Measurements from ENCODE around the gene NEK6. TPM values are rescaled to one million over a fixed set of nuclear protein-coding genes. Genes with fewer than 3 reads are reported as not detected.

NEK6 gene
- 1 to 10 TPM; 3.1 to 5.4 TPM for total RNA-seq

DNA sequence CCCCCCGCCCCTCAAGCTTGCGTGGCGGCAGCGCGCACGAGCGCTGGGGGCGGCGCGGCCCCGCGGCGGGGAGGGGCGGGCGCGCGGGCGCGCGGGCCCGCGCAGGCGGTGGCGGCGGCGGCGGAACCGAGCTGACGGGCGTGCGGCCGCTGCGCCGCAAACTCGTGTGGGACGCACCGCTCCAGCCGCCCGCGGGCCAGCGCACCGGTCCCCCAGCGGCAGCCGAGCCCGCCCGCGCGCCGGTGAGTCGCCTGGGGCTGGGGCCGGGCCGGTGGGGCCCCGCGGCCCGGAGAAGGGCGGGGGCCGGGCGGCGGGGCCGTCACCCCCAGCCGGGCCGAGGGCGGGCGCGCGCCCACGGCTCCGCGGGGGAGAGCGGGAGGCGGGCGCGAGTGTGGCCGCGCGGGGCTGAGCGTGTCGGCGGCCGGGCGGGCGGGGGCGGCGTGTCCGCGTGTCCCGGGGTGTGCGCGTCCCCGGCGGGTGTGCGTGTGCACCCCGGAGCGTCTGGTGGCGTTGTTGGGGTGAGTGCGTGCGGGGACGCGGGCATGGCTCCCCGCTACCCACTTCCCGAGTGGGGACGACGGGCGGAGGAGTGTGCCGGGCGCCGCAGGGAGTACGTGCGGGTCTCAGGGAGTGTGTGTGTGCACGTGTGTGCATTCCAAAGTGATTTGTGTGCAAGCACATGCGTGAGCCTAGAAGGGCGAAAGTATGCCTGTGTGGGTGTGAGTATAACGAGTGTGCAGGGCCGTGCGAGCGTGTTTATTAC lies at the start of gene NEK6:
Gene NEK6, plus strand, starts transcription at position 106 of the 763 bp plus-strand sequence. CDS start 44,016 bp downstream, outside the sequence.
- DNase-seq (ENCODE audit: low spot score in 2 of 2), result peak in 1 of 2 donors; percentile 19
- Mint-ChIP-seq H3K27ac (peak within 1 kb of the TSS; percentile 17 to 50), H3K9me3 (no peaks in the 10 kb centered on the region)

GRCh38 chr9:124208571-124208970 lies 49.2 kb upstream of the NEK6 start:
- DNase-seq (ENCODE audit: low spot score in 2 of 2), result peak in 1 of 2 donors; percentile 14
- H3K27ac Mint-ChIP-seq, result peak overlapping the region in 1 of 2 donors; percentile 29
- H3K36me3 Mint-ChIP-seq, result no peaks in the 10 kb centered on the region
- peaks cover 0 to 4% of the 10 kb centered on the region in 2 donors for H3K9me3 Mint-ChIP-seq
- peak; percentile 40 to 76 for ATAC-seq

More for the DNA sequence above, at the start of gene NEK6:
- peaks cover 15 to 16% of the 10 kb centered on the region in 2 donors for H3K36me3 Mint-ChIP-seq
- ATAC-seq, result peak in 1 of 2 donors; percentile 36

GRCh38 chr9:124209279-124209678 lies 48.5 kb upstream of the NEK6 start:
- Mint-ChIP-seq H3K9me3 (peaks cover 0 to 4% of the 10 kb centered on the region in 2 donors), H3K27ac (peak overlapping the region in 1 of 2 donors; percentile 29), H3K36me3 (no peaks in the 10 kb centered on the region)
- DNase-seq (ENCODE audit: low spot score in 2 of 2), result peak in 1 of 2 donors; percentile 48
- no peak for ATAC-seq

DNA sequence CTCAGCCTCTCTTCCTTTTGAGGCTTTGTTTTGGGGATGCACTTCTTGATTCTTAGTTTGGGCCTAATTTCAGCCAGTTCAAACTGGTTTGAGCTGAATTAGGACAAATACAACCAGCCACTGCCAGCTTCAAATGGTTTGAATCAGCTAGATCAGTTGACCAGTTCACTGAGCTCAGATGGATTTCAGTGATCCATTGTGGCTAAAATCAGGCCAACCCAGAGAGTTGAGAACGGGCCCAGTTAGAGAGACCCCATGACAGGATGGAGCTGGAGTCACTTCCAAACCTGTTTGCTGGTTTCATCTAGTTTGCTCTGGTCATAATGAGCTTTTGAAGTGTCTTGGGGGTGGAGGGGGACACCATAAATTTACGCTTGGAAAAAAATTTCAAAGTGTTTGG lies 48.0 kb upstream of the NEK6 start:
- H3K36me3 Mint-ChIP-seq, result no peaks in the 10 kb centered on the region
- no peak for ATAC-seq

DNA sequence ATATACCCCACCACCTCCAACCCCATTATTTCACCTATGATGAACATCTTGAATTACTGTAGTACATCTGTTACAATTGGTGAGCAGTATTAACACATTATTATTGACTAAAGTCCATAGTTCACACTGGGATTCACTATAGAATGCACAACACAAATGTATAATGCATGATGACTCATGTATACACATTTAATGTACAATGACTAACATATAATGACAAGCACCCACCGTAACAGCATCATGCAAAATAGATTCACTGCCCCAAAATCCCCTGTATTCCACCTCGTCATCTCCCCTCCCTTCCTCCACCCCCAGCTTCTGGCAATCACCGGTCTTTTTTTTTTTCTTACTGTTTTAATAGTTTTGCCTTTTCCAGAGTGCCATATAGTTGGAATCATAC lies 47.1 kb upstream of the NEK6 start:
- H3K36me3 Mint-ChIP-seq, result no peaks in the 10 kb centered on the region
- H3K9me3 Mint-ChIP-seq, result peaks cover 0 to 4% of the 10 kb centered on the region in 2 donors
- H3K27ac Mint-ChIP-seq, result no peak overlapping the region
- DNase-seq (ENCODE audit: low spot score in 2 of 2) (peak in 1 of 2 donors; percentile 18), ATAC-seq (peak; percentile 88 to 97)

More for the DNA sequence above, 48.0 kb upstream of the NEK6 start:
- no peak for DNase-seq (ENCODE audit: low spot score in 2 of 2)
- Mint-ChIP-seq H3K9me3 (peaks cover 0 to 4% of the 10 kb centered on the region in 2 donors), H3K27ac (no peak overlapping the region)

GRCh38 chr9:124212381-124213050 lies 45.2 kb upstream of the NEK6 start:
- no peaks in the 10 kb centered on the region for H3K36me3 Mint-ChIP-seq
- no peak overlapping the region for H3K27ac Mint-ChIP-seq
- ATAC-seq (no peak), DNase-seq (ENCODE audit: low spot score in 2 of 2) (no peak)
- peaks cover 0 to 4% of the 10 kb centered on the region in 2 donors for H3K9me3 Mint-ChIP-seq

DNA sequence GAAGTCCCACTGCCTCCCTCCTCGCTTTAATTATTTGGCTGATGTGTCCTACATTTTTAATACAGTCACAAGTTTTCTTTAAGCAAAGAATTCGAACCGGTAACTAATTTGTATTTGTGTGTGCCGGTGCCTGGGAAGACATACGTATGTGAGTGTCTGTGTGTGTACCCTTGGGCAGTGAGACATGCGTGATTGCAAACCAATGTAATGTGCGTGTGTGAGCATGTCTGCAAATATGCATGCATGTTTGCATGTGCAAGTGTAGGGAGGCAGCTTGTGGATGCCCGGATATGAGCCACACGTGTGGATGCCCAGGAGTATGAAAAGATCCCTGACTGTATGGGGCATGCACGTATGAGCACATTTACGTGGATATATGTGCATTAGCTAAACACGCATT lies 44.4 kb upstream of the NEK6 start:
- ATAC-seq, result no peak
- DNase-seq (ENCODE audit: low spot score in 2 of 2), result no peak
- Mint-ChIP-seq H3K36me3 (no peaks in the 10 kb centered on the region), H3K27ac (no peak overlapping the region), H3K9me3 (peaks cover 0 to 4% of the 10 kb centered on the region in 2 donors)

GRCh38 chr9:124214116-124214515 lies 43.6 kb upstream of the NEK6 start:
- DNase-seq (ENCODE audit: low spot score in 2 of 2) (no peak), ATAC-seq (no peak)
- Mint-ChIP-seq H3K9me3 (no peaks in the 10 kb centered on the region), H3K36me3 (no peaks in the 10 kb centered on the region), H3K27ac (no peak overlapping the region)

DNA sequence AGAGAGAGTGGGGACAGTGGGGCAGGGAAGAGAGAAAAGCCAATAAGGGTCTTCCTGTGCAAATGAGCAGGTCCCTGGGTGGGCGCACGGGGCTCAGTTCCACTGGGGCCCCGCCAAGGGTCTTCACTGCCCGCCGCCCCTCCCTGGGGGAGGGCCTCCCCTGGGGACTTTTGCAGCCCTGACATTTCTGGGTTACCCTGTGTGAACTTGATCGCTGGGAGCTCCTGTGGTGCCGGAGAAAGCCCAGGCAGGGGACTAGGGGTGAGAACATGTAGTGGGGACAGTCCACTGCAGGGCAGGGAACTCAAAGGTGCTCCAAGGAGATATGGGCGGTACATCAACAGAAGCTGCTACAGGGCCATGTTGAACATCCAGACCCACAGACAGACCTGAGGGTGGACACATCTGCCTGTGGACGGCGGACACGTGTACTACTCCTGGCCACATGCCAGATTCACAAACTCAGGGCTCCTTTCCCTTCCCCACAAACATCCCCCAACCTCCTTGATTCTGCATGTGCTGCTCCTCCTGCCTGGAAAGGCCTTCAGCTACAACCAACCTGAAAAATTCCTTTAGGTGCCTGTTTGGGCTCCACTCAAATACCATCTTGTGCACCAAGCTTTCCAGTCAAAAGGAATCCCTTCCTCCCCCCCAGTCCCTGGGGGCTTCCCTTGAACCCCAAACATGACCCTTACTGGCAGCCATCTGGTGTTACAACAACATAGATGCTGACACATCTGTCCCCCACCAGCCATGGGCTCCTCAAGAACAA lies 43.0 kb upstream of the NEK6 start:
- H3K9me3 Mint-ChIP-seq, result no peaks in the 10 kb centered on the region
- no peaks in the 10 kb centered on the region for H3K36me3 Mint-ChIP-seq
- ATAC-seq, result no peak
- DNase-seq (ENCODE audit: low spot score in 2 of 2), result no peak
- H3K27ac Mint-ChIP-seq, result peak overlapping the region in 1 of 2 donors; percentile 44

- no peak for DNase-seq (ENCODE audit: low spot score in 2 of 2)
- no peak for ATAC-seq
- Mint-ChIP-seq H3K27ac (no peak overlapping the region), H3K9me3 (no peaks in the 10 kb centered on the region), H3K36me3 (no peaks in the 10 kb centered on the region)
These were observed 42.3 kb upstream of the NEK6 start for GRCh38 chr9:124215368-124215910.

DNA sequence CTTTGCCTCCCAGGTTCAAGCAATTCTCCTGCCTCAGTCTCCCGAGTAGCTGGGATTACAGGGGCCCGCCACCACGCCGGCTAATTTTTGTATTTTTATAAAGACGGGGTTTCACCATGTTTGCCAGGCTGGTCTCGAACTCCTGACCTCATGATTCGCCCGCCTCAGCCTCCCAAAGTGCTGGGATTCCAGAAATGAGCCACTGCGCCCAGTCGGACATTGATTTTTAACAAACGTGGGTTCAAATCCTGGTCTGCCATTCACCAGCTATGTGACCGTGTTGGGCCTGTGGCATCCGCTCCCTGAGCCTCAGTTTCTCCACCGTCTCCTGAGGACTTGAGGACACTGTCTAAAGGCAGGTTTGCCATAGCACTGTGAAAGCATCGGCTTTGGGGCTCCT lies 41.8 kb upstream of the NEK6 start:
- no peaks in the 10 kb centered on the region for H3K36me3 Mint-ChIP-seq
- H3K9me3 Mint-ChIP-seq, result no peaks in the 10 kb centered on the region
- no peak for DNase-seq (ENCODE audit: low spot score in 2 of 2)
- peak overlapping the region in 1 of 2 donors; percentile 71 for H3K27ac Mint-ChIP-seq
- no peak for ATAC-seq

DNA sequence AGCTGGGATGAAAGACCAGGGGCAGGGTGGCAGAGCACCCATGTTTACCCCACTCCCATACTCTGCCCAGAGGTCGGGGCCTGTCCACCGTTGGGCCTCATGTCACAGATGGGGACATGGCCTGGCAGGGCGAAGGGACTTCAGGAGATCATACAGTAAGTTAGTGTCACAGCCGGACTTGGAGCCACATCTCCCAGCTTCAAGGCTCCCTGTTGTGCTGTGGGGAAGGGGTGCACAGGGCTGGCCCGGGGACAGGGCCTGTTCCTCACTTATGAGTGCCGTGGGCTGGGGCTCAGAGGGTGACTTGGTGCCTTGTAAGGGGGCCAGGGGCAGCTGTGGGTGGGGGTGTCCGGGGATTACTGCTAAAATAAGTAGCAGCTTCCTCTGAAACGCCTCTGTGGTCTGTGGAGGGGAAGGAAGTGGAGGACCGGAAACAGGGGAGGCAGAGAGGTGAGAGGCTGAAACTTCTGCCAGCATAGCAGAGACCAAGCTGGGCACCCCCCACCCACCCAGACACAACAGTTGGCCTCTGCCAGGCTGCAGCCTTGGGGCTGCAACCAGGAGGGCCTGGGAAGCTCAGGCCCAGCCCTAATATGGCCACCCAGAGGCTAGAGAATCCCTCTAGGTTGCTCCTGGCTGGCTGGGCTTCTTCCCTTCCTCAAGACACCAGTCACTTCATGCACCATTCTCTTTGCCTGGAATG lies 41.1 kb upstream of the NEK6 start:
- no peaks in the 10 kb centered on the region for H3K9me3 Mint-ChIP-seq
- DNase-seq (ENCODE audit: low spot score in 2 of 2), result no peak
- no peaks in the 10 kb centered on the region for H3K36me3 Mint-ChIP-seq
- H3K27ac Mint-ChIP-seq, result peak overlapping the region in 1 of 2 donors; percentile 71
- ATAC-seq, result peak; percentile 62 to 74

DNA sequence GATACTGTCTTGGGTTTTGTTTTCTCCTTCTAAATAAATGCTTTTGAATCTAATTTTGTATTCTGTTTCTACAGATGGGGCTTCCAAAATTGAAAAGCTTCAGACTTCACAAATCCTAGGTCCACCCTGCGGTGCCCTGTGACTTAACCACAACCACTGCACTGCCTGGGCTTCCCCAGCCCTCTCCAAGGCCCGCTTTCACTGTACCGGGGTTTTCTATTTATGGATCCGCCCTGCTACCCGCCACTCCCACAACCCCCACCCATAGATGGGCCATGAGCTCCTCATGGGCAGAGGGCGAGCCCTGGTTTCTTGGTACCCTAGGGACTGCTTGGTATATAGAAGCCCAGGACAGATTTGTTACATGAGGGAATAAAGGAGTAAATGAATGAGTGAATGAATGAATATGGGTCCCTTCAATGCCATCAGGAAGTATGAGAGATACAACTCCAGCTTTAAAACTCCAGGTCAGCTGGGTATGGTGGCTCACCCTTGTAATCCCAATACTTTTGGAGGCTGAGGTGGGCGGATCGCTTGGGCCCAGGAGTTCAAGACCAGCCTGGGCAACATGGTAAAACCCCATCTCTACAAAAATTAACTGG lies 39.8 kb upstream of the NEK6 start:
- Mint-ChIP-seq H3K9me3 (no peaks in the 10 kb centered on the region), H3K27ac (no peak overlapping the region), H3K36me3 (no peaks in the 10 kb centered on the region)
- ATAC-seq (no peak), DNase-seq (ENCODE audit: low spot score in 2 of 2) (peak in 1 of 2 donors; percentile 37)

- Mint-ChIP-seq H3K36me3 (no peaks in the 10 kb centered on the region), H3K27ac (peak overlapping the region in 1 of 2 donors; percentile 79), H3K9me3 (no peaks in the 10 kb centered on the region)
- DNase-seq (ENCODE audit: low spot score in 2 of 2) (peak in 1 of 2 donors; percentile 53), ATAC-seq (peak; percentile 65 to 81)
These were observed 39.2 kb upstream of the NEK6 start for GRCh38 chr9:124218438-124218982.

GRCh38 chr9:124218987-124219461 lies 38.7 kb upstream of the NEK6 start:
- Mint-ChIP-seq H3K9me3 (no peaks in the 10 kb centered on the region), H3K27ac (peak overlapping the region in 1 of 2 donors; percentile 79), H3K36me3 (no peaks in the 10 kb centered on the region)
- ATAC-seq (no peak), DNase-seq (ENCODE audit: low spot score in 2 of 2) (peak in 1 of 2 donors; percentile 51)

Measured in activated naive CD4-positive, alpha-beta T cell treated with anti-CD3 and anti-CD28 coated beads, Interleukin-2, amount 50 U/mL, for 72 hours (primary cell).